Tibial nerve (tissue), 3 donors: ENCODE results near the gene PCBP3.

Experiments used
- POLR2A ChIP-seq, 2 donors: fragments of 450-650 bp; IDR thresholded peaks; one replicate each; pipeline ENCODE4 v1.6.1; 2017; ENCODE audit warnings: antibody characterized with exemption in 2 of 2, mild to moderate bottlenecking in 2 of 2, moderate library complexity in 2 of 2
- TF ChIP-seq, protein P1 (sequence below), 5 experiments: fragments of 200-600 bp in 3 of 5; fragments of 450-650 bp in 2 of 5; sonication (generic) in 3 of 5; IDR thresholded peaks; one replicate each; pipeline ENCODE4 v1.5.1; 2016 to 2019; ENCODE audit warnings: antibody characterized with exemption in 5 of 5, mild to moderate bottlenecking in 3 of 5, moderate library complexity in 2 of 5

DNA sequence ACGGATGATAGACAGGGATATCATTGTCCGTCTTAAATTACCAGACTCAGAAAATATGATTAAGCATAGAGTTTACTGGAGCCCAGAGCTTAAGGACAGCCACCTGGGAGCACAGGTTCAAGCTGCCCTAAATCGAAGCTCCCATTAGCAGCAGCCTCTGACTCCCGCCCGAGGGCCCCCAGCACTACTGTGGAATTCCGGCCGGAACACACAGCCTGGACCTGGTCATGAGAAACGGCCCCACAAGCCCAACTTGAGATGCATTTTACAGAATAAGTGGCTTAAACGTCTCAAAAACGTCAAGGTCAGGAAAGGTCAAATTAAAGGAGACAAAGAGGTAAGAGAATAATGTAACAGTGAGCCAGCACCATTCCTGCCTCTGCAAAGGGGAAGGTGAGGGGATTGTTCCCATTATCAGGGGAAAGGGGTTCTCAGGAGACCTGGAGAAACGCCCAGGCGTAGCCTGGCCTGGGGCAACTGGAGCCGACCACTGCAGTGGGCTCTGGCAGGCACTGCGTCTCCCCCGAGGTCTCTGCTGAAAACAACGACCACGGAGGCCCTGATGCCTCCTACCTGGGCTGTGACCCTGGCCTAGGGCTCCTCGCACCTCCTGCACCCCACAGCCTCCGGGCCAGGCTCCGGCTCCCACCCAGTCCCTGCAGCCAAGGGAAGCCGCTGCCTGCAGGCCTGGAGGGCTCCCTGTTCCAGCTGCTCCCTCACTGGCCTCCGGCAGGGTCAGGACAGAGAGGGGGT, 326.6 kb downstream of the PCBP3 start:
- TF ChIP-seq, protein P1, sequence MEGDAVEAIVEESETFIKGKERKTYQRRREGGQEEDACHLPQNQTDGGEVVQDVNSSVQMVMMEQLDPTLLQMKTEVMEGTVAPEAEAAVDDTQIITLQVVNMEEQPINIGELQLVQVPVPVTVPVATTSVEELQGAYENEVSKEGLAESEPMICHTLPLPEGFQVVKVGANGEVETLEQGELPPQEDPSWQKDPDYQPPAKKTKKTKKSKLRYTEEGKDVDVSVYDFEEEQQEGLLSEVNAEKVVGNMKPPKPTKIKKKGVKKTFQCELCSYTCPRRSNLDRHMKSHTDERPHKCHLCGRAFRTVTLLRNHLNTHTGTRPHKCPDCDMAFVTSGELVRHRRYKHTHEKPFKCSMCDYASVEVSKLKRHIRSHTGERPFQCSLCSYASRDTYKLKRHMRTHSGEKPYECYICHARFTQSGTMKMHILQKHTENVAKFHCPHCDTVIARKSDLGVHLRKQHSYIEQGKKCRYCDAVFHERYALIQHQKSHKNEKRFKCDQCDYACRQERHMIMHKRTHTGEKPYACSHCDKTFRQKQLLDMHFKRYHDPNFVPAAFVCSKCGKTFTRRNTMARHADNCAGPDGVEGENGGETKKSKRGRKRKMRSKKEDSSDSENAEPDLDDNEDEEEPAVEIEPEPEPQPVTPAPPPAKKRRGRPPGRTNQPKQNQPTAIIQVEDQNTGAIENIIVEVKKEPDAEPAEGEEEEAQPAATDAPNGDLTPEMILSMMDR (IDR thresholded peaks at IDR 0.05) = no peak
- TF ChIP-seq POLR2A (IDR thresholded peaks at IDR 0.05) = no peak
